Measurements from ENCODE around the gene NDOR1. TPM values are rescaled to one million over a fixed set of nuclear protein-coding genes. Genes with fewer than 3 reads are reported as not detected.

NDOR1 gene
- total RNA-seq, result 2.8 and 5.9 TPM in 2 replicates

DNA sequence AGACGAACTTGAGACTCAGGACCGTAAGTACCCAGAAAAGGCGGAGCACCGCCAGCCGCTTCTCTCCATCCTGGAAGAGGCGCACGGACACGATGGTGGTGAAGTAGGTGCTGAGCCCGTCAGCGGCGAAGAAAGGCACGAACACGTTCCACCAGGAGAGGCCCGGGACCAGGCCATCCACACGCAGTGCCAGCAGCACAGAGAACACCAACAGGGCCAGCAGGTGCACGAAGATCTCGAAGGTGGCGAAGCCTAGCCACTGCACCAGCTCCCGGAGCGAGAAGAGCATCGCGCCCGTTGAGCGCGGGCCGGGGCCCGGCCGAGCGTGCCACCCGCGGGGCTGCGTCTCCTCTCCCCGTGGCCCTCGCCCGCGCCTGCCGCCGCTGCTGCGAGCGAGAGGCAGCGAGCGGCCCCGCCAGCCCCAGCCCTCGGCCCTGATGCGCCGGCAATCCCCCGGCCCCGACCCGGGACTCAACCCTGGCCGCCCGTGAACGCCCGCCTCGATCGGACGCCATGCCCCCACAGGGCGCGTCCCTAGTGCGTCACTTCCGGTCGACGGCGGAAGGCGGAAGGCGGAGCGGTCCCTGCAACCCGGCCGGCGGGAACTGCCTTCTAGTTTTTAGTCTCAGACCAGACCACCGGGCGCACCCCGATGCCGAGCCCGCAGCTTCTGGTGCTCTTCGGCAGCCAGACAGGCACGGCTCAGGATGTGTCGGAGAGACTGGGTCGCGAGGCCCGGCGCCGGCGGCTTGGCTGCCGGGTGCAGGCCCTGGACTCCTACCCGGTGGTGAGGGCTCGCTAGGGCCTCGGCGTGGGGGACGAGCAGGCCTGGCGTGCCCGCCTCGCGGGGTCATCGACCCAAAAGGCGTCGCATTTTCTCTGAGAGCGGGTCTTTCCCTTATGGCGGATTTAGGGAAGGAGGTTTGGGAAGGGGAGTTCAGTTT, at the start of gene NDOR1, which contains the start of gene TMEM203:
NDOR1 (plus strand) TSS at position 575 of the 944 bp plus-strand sequence; CDS start at position 653, 78 bp downstream.
TMEM203 (minus strand) TSS at position 523 of the 944 bp plus-strand sequence; CDS start at position 289, 234 bp downstream.

DNA sequence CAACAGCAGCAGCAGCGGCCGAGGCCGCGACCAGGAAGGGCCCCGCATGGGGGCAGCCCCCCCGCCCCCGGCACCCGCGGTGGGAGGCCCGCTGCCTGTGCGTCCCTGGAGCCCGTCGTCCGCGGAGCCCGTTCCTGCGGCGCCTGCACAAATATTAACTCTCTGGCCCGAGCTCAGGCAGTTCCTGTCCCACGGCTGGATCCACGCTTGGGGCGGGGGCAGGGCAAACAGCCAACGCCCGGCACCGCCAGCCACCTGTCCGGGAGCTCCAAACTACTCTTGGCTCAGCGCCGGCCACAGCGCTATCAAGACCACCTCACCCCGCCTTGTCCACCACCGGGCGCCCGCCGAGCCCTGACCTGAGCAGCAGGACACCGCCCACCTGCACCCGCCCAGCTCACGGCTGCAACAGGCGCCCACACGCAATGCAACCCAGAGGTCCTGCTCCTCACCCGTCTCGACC, 35.6 kb upstream of the NDOR1 start, which contains the start of gene LRRC26:
LRRC26 (minus strand) TSS at position 156 of the 463 bp plus-strand sequence; CDS start at position 48, 108 bp downstream.

DNA sequence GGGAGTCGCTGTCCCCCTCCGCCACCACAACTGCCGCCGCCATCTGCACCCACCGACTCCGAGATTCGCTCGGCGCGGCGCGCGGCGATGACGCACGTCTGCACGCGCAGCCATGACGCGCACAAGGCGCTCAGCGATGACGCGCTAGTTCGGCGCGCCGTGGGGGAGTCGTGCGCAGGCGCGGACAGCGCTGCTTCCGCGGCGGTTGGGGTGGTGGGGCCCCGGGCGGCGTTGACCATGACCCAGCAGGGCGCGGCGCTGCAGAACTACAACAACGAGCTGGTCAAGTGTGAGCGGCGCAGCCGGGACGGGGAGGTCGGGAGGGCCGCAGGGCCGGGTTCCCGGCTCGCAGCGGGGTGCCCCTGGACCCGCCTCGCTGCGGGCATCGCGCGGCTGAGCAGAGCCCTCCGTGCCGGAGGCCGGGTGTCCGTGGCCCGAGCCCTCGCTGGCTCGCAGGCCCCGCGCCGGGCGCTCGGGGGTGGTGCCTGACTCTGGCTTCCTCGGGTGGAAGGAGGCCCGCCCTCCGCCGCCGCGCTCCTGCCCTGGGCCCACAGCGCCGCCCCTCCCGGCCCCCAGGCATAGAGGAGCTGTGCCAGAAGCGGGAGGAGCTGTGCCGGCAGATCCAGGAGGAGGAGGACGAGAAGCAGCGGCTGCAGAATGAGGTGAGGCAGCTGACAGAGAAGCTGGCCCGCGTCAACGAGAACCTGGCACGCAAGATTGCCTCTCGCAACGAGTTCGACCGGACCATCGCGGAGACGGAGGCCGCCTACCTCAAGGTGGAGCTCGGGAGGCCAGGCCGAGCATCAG, 16.8 kb upstream of the NDOR1 start, which contains the start of the genes ANAPC2 and SSNA1:
ANAPC2 (minus strand) TSS at position 71 of the 807 bp plus-strand sequence; CDS start at position 43, 28 bp downstream.
SSNA1 (plus strand) TSS at position 187 of the 807 bp plus-strand sequence; CDS start at position 238, 51 bp downstream.

DNA sequence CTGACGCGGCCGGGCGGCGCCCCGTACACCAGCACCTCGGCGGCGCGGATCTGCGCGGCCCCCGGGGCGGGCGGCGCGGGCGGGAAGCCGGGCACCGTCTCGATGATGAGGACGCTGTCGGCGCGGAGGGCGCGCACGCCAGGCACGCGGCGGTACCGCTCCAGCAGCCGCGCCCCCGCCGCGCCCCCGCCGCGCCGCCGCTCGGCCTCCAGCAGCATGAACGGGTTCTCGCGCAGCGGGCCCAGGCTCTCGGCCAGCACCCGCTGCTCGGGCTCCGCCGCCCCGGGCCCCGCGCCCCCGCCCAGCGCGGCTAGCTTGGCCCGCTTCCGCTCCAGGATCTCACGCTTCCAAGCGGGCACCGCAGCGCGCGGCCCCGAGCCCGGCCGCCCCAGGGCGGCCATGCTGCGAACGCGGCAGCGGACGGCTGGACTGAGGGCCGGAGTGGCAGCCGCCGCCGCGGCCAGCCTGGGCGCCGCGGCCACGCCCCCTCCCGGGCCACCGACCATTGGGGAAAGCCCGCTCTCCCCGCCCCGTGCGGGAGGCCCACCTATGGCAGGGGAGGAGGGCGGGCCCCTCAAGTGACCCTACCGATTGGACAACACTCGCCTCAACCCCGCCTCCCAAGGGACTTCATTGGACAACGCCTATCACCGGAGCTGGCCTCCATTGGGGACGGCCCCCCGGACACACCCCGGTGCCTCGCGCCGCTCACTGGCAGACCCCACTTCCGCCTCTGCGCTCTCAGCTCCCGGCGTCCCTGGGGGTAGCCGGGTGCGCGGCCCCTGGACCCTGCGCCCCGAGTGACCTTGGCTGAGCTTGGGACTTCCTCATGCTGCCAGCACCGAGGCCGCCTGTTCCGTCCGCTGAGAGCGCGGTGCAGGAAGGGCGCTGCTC, 4.9 kb upstream of the NDOR1 start, which contains the start of gene TPRN:
TPRN (minus strand) TSS at position 431 of the 894 bp plus-strand sequence; CDS start at position 401, 30 bp downstream.

DNA sequence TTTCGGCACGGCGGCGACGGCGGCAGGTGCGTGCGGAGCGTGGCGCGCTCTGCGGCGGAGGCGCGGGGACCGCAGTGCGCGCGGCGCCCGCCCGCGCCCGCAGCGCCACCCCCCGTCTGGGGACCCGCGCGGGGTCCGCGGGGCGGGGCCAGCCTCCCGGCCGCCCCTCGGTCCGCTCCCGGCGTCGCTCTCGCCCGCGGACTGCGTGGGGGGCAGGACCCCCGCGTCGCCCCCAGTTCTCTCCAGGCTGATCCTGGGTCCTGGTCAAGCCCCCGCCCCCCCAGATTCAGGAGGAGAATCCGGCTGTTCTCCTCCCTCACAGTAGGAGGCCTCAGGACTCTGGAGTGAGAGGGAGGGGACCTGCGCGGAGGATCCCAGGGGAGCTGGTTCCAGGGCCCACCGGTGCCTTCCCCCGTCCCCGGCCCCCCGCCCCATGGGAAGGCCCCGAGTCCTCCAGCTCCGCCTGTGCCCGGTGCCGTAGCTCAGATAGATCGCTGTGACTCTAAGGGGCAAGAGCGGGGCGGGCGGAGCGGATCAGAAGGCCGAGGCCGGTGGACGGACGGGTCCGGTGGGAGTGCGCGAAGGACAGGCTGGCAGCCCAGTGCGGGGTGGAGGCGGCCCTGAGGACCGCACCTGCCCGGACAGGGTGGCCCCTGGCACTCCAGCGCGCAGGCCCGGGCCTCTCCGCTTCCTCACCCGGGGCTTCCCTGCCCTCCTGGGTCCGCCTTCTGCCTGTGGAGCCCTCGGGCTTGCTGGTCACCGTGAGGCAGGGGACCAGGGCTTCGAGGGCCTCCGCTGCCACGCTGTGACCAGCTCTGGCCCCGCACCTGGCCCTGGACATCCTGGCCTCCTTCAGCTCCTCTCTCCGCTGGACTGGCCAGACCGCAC, 16.9 kb downstream of the NDOR1 start, which contains the start of gene RNF208:
RNF208 (minus strand) TSS at position 51 of the 888 bp plus-strand sequence. CDS start 1,028 bp downstream, outside the sequence.

DNA sequence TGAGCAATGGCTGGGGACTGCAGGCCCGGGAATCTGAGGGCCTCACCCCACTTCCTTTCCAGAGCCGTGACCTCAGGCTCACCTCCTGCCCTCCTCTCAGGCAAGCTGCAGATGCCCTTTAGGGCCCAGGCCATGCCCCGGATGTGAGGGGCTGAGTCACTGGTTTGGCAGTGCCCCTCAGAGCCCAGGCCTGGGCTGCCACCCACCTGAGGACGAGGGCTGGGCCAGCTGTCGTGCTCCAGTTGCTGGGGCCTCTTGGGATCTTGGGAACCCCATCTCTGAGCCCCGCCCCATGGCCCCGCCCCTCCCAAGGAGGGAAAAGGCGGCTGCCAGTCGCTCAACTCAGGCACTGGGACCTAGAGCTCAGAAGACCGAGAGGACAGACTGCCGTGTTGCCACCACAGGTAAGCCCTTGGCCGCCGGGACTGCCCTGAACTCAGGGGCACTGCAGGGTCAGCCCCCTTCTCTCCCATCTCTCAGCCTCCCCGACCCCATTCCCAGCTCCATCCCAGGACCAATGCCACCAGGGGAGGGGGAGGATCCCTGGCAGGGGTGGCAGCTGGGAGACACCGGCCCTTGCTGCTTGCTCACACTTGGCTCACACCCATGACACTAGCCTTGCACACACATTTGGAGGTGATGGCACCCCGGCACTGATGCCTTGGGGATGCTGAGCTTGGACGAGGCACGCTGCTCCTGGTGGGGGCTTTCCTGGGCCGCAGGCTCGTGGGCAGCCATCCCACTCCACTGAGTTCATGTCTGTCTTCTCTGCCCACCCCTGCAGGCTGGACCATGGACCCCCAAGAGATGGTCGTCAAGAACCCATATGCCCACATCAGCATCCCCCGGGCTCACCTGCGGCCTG, 19.6 kb downstream of the NDOR1 start, which contains the start of gene CYSRT1:
CYSRT1 (plus strand) TSS at position 345 of the 865 bp plus-strand sequence; CDS start at position 793, 448 bp downstream.

DNA sequence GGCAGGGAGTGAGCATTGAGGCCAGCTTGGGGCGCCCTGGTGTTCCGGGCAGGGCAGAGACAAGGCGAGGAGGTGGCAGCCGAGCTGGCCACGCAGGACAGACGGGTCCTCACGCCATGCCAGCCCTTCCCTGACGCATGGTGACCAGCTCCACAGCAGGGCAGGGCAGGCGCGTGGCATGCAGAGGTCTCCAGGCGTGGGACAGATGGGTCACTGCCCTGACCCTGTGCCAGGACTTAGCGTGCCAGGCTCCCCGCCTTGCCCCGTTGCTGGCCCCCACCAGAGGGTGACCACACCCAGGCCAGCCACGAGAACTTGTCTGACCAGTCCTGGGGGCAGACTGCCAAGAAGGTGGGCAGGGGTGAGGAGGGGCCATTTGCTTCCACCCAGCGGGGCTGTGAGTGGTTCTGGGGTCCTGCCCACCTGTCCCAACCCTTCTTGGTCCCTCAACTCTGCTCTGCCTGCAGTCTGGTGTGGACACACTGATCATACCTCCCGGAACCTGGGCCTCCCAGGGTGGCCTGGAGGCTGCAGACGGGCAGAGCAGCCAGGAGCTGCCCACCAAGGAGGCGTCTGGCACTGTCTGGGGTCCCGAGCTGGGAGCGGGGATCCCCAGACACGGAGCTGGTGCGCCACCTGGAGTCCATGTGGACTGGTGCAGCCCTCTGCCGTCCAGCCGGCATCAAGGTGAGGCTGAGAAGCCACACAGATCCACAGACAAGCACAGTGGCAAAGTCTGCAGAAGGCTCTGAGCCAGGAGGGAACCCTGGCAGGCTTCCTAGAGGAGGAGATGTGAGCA, 21.8 kb downstream of the NDOR1 start, which contains the start of gene RNF224:
RNF224 (plus strand) TSS at position 449 of the 799 bp plus-strand sequence. CDS start 834 bp downstream, outside the sequence.

DNA sequence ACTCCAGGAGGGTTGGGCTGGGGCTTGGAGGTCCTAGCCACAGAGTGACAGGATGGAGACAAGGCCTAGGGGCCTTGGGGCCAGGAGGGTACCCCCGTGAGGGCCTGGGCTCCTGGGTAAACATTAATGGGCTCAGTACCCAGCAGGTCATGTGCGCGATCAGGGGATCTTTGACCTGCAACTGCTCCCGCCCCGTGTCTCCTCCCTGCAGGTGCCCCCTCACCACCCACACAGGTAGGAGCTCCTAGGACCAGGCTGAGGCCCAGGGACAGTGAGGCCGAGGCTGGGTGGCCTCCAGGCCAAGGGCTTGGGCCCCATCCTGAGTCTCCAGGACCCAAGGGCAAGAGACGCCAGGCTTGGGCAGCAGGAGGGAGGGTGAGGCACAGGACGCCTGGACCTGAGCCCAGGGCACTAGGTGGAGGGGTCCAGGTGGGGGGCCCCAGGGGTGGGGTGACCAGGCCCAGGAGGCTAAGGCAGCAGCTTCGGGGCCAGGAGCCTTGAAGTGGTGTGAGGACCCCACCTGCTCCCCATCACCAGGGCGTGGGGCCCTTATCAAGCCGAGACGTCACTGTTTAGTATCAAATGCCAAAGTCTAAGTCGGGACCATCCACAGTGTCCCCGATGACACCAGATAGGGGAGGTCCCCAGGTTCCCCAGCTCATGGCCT, 25.3 kb downstream of the NDOR1 start, which contains the start of gene SLC34A3:
SLC34A3 (plus strand) TSS at position 197 of the 667 bp plus-strand sequence. CDS start 802 bp downstream, outside the sequence.

DNA sequence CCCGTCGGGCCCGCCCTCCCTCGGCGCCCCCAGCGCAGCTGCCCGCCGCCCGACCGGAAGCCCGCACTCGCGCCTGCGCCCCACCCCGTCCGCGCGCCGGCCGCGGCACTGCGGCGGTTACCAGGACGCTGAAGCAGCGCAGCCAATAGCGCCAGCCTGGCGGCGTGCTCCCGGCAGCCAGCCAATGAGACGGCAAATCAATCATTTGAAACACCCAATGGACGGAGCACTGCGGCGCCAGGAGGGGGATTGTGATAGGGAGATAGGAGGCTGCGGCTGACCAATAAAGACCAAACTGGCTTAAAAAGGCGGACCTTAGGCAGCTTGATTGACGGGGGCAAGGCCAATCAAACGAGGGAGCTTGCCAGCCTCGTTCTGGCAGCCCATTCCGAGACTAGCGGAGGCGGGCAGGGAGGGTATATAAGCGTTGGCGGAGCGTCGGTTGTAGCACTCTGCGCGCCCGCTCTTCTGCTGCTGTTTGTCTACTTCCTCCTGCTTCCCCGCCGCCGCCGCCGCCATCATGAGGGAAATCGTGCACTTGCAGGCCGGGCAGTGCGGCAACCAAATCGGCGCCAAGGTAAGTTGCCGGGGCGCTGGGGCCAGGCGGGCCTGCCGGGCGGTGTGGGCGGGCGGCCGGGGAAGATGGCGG, 35.5 kb downstream of the NDOR1 start, which contains the start of gene TUBB4B:
TUBB4B (plus strand) TSS at position 447 of the 649 bp plus-strand sequence; CDS start at position 521, 74 bp downstream.

DNA sequence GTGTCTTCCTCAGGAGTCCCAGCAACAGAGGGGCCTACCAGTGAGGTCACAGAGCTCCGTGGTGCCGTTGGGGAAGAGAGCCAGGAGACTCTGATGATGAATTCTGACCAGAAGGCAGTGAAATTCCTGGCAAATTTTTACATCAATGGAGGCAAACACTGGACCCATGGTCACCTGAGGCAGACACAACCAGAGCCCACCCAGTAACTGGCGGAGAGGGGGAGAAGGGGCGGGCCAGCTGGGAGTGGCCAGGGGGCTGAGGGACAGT, 45.6 kb downstream of the NDOR1 start, which contains the start of gene STPG3:
STPG3 (plus strand) TSS at position 93 of the 268 bp plus-strand sequence; CDS start at position 94, 1 bp downstream.

DNA sequence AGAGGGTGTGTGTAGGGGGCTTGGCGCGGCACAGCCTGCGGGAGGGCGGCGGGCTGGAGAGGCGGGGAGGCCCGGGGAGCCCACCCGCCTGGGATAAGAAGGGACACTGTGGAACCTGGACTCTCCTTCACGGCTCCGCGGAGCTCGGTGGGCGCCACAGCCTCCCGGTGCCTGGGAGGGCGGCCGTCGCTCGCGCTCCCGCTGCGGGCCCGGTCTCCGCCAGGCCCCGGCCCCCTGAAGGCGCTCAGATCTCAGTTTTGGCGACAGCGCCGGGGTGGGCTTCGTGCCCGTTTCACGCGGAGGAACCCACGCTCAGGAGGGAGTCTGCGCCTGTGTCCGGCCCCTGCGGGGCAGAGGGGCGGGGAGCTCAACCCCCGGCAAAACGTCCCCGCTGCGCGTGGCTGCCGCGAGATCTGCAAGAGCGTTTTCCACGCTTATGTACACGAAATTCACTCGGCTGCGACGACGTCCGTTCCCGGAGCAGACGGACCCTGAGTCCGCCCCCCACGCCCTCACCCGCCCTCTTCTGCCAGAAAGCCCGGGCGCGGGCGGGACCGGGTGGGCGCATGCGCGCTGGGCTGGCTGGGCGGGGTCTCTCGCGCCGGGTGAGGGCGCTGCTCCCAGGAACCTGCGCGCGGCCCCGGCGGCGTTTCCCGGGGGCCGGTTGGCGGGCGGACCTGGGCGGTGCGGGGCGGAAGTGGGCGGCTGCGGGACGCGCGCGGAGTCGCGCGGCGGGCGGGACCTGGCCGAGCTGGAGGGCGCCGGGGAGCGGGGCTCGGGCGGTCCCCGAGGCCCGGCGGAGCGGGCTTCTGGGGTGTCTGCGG, 49.3 kb downstream of the NDOR1 start, which contains the start of gene NELFB:
NELFB (plus strand) TSS at position 704 of the 824 bp plus-strand sequence.

